Thyroid gland (tissue), 4 donors: ENCODE measurements around the gene ADAMTSL1. TPM values are rescaled to one million over a fixed set of nuclear protein-coding genes. Genes with fewer than 3 reads are reported as not detected.

ENCODE experiments used
- DNase-seq, 2 donors: peaks; one replicate each; pipeline ENCODE4 v3.0.0-alpha.2; 2019
- H3K27ac ChIP-seq, 3 donors: fragments of 200-600 bp; sonication (generic); 1 replicate in 2 of 3; 2 replicates in 1 of 3; pipeline ENCODE4 v1.5.1; 2016 to 2019; ENCODE audit warnings: mild to moderate bottlenecking in 1 of 3, moderate library complexity in 1 of 3
- H3K27me3 ChIP-seq: fragments of 200-600 bp; sonication (generic); one replicate; pipeline ENCODE4 v1.5.1; 2019
- H3K36me3 ChIP-seq, 2 donors: fragments of 200-600 bp; sonication (generic); one replicate each; pipeline ENCODE4 v1.5.1; 2016 to 2019
- H3K4me1 ChIP-seq, 2 donors: fragments of 200-600 bp; sonication (generic); one replicate each; pipeline ENCODE4 v1.5.1; 2017 to 2019
- H3K4me3 ChIP-seq, 3 donors: fragments of 200-600 bp; sonication (generic); replicated peaks in 1 of 3; 1 replicate in 2 of 3; 2 replicates in 1 of 3; pipeline ENCODE4 v1.5.1; 2016; ENCODE audit warnings: mild to moderate bottlenecking in 1 of 3
- H3K9me3 ChIP-seq: fragments of 200-600 bp; sonication (generic); one replicate; pipeline ENCODE4 v1.5.1; 2017
- POLR2A ChIP-seq, 2 donors: fragments of 450-650 bp; IDR thresholded peaks; one replicate each; pipeline ENCODE4 v1.6.1; 2017; ENCODE audit warnings: antibody characterized with exemption in 2 of 2, mild to moderate bottlenecking in 2 of 2, moderate library complexity in 1 of 2
- WGBS, 2 donors: methylation state at CpG; one replicate each; pipeline ENCODE4 v1.1.5; 2017; 5-methylcytosine and 5-hydroxymethylcytosine counted together
- intact Hi-C: fragments of 100-400 bp; cut with DNase I; formaldehyde crosslinking; loops from one replicate; pipeline ENCODE4 v1.15.1; 2023
- total RNA-seq, 4 donors: library from RNA; depleted of rRNA; stranded (reverse); fragments of >200 nt; gene quantifications; one replicate each; pipeline ENCODE4 v1.2.3, GENCODE V29; 2016
- TF ChIP-seq, protein P1 (sequence below), 6 experiments: fragments of 200-600 bp in 3 of 6; fragments of 450-650 bp in 3 of 6; sonication (generic) in 3 of 6; IDR thresholded peaks; one replicate each; pipeline ENCODE4 v1.5.1; 2016 to 2019; ENCODE audit warnings: antibody characterized with exemption in 6 of 6, mild to moderate bottlenecking in 2 of 6, inconsistent platforms in 1 of 6, moderate library complexity in 1 of 6

The ADAMTSL1 gene
- total RNA-seq, 4 donors from 2014 or later: 1.6 to 9.0 (median 4.8) TPM

DNA sequence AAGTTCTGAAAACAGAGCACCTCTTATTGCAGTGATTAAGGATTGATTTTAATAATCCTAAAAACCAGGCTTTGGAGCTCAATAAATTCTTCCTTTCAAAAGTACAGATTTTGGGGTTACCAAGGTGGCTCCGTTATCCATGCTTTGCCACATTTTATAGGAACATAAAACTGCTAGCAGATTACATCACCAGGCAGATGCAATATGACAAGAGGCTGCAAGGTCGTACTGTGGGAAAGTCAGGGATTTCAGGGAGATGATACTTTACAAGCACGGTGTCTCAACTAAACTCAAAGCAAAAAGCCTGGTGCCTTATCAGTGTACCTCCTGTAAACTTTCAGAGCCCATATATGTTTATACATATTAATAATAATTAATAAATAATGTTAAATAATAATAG, 28.6 kb downstream of the ADAMTSL1 start:
- no peak overlapping the region for H3K4me3 ChIP-seq
- H3K27me3 ChIP-seq: no peaks in the 10 kb centered on the region
- no peaks in the 10 kb centered on the region for H3K36me3 ChIP-seq
- no peaks in the 10 kb centered on the region for H3K4me1 ChIP-seq
- no peak overlapping the region for H3K27ac ChIP-seq
- no peak for TF ChIP-seq POLR2A (IDR thresholded peaks at IDR 0.05)
- TF ChIP-seq, protein P1, sequence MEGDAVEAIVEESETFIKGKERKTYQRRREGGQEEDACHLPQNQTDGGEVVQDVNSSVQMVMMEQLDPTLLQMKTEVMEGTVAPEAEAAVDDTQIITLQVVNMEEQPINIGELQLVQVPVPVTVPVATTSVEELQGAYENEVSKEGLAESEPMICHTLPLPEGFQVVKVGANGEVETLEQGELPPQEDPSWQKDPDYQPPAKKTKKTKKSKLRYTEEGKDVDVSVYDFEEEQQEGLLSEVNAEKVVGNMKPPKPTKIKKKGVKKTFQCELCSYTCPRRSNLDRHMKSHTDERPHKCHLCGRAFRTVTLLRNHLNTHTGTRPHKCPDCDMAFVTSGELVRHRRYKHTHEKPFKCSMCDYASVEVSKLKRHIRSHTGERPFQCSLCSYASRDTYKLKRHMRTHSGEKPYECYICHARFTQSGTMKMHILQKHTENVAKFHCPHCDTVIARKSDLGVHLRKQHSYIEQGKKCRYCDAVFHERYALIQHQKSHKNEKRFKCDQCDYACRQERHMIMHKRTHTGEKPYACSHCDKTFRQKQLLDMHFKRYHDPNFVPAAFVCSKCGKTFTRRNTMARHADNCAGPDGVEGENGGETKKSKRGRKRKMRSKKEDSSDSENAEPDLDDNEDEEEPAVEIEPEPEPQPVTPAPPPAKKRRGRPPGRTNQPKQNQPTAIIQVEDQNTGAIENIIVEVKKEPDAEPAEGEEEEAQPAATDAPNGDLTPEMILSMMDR (IDR thresholded peaks at IDR 0.05): no peak
- DNase-seq: no peak
- intact Hi-C loops: no loop called here
- 82 to 86% methylated on average over 3 of the region's 3 CpGs for WGBS, 2 donors
- H3K9me3 ChIP-seq: no peaks in the 10 kb centered on the region

DNA sequence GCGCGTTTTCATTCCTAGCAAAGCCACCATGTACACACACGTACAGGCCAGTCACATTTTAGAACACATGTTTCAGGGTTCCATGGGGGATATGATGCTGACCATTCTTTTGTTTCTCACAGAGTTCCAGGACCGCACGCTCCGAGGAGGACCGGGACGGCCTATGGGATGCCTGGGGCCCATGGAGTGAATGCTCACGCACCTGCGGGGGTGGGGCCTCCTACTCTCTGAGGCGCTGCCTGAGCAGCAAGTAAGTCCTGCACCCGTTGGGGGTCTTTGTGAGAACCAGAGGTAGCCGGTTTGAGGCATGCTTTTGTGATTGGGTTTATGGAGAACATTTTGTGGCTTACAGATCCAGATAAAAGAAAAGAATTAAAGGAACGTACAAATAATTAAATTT, 30.8 kb downstream of the ADAMTSL1 start:
- WGBS, 2 donors: 84 to 89% methylated on average over 14 of the region's 14 CpGs
- DNase-seq: no peak
- H3K36me3 ChIP-seq: no peaks in the 10 kb centered on the region
- intact Hi-C loops: no loop called here
- no peaks in the 10 kb centered on the region for H3K27me3 ChIP-seq
- no peaks in the 10 kb centered on the region for H3K4me1 ChIP-seq
- no peak overlapping the region for H3K4me3 ChIP-seq
- no peak for TF ChIP-seq POLR2A (IDR thresholded peaks at IDR 0.05)
- TF ChIP-seq, protein P1 (IDR thresholded peaks at IDR 0.05): no peak
- no peaks in the 10 kb centered on the region for H3K9me3 ChIP-seq
- H3K27ac ChIP-seq: no peak overlapping the region

DNA sequence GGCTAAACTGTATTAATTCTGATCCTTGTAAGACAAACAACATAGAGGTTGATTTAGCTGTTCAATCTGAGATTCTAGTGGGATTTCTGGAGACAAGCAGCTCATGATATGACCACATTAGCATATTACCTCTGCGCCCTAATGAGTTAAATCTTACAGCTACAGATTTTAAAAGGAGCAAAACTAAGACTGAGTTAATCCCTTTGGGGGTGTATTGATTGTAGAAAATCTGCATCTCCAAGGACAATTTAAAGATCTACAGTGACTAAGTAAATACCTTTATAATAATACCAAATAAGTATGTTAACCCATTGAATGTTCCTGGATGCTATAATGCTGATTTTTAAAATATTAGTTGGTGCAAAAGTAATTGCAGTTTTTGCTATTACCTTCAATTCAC, 33.2 kb downstream of the ADAMTSL1 start:
- intact Hi-C loops: no loop called here
- H3K4me3 ChIP-seq: no peak overlapping the region
- no peaks in the 10 kb centered on the region for H3K36me3 ChIP-seq
- TF ChIP-seq, protein P1 (IDR thresholded peaks at IDR 0.05): no peak
- no peak for TF ChIP-seq POLR2A (IDR thresholded peaks at IDR 0.05)
- H3K27ac ChIP-seq: no peak overlapping the region
- H3K27me3 ChIP-seq: no peaks in the 10 kb centered on the region
- H3K9me3 ChIP-seq: no peaks in the 10 kb centered on the region
- H3K4me1 ChIP-seq: no peaks in the 10 kb centered on the region
- 97% methylated on average over 1 of the region's 1 CpG for WGBS, 2 donors
- no peak for DNase-seq

DNA sequence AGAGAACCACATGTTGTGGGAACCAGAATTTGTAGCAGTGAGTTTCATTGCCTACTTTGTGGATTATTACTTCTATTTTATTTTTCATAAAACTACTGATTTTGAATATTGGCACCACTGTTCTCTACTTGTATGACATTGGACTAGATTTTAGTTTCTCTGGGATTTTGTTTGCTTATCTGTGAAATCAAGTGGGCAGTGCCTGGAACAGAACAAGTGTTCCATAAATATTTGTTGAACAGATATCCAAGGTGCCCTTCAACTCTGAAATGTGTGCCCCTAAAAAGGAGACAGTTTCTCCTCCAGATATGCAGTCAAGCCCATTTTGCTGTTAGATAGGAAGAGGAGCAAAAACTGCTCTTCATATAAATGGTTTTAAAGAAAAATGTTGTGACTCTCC, 42.6 kb downstream of the ADAMTSL1 start:
- intact Hi-C loops: no loop called here
- no peak for DNase-seq

DNA sequence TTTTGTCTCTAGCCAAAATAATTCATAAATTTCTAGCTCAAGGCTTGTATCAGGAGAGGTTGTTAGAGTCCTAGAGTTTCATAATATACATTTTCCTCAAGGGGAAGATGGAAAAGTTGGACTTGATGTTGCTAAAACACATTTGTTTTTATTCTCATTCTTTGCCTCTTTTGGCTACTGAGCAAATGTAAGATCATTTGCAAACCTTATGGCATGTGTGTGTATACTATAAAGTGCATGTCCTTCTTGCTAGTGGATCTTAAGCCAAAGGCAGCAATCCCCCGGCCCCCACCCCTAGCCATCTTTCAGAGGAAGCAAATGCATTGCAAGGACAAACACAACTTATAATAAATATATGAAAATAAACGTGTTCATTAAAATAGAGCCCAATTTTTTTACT, 43.0 kb downstream of the ADAMTSL1 start:
- no peak for DNase-seq
- Histone ChIP-seq H3K27me3 (no peaks in the 10 kb centered on the region), H3K27ac (no peak overlapping the region), H3K9me3 (no peaks in the 10 kb centered on the region), H3K4me1 (no peaks in the 10 kb centered on the region), H3K36me3 (no peaks in the 10 kb centered on the region), H3K4me3 (no peak overlapping the region)
- 62 to 72% methylated on average over 2 of the region's 2 CpGs for WGBS, 2 donors
- intact Hi-C loops: no loop called here
- TF ChIP-seq POLR2A (IDR thresholded peaks at IDR 0.05): no peak
- TF ChIP-seq, protein P1 (IDR thresholded peaks at IDR 0.05): no peak

More for the DNA sequence above, 42.6 kb downstream of the ADAMTSL1 start:
- no peaks in the 10 kb centered on the region for H3K27me3 ChIP-seq
- no peaks in the 10 kb centered on the region for H3K4me1 ChIP-seq
- no peak overlapping the region for H3K4me3 ChIP-seq
- no peaks in the 10 kb centered on the region for H3K9me3 ChIP-seq
- H3K36me3 ChIP-seq: no peaks in the 10 kb centered on the region
- H3K27ac ChIP-seq: no peak overlapping the region
- no peak for TF ChIP-seq POLR2A (IDR thresholded peaks at IDR 0.05)
- TF ChIP-seq, protein P1 (IDR thresholded peaks at IDR 0.05): no peak
